PFSK-1 (cell line): ENCODE data around the gene FER.

Experiments used
- POLR2AphosphoS5 ChIP-seq: IDR thresholded peaks from 2 replicates; pipeline ENCODE4 v1.6.1; 2012; ENCODE audit warnings: low read depth, mild to moderate bottlenecking, control low read depth, low read length, moderate library complexity
- REST ChIP-seq, 2 experiments: IDR thresholded peaks; 2 replicates each; pipeline versions ENCODE4 v1.6.1 to v1.8.0; 2011 to 2012; ENCODE audit warnings: low read depth in 2 of 2, low read length in 2 of 2, control low read depth in 1 of 2, inconsistent platforms in 1 of 2, mild to moderate bottlenecking in 1 of 2, moderate library complexity in 1 of 2; ENCODE audit not compliant: insufficient read depth in 1 of 2
- TAF1 ChIP-seq: IDR thresholded peaks from 2 replicates; pipeline ENCODE4 v1.6.1; 2012; ENCODE audit warnings: low read length, control low read depth, borderline replicate concordance; ENCODE audit not compliant: insufficient read depth

DNA sequence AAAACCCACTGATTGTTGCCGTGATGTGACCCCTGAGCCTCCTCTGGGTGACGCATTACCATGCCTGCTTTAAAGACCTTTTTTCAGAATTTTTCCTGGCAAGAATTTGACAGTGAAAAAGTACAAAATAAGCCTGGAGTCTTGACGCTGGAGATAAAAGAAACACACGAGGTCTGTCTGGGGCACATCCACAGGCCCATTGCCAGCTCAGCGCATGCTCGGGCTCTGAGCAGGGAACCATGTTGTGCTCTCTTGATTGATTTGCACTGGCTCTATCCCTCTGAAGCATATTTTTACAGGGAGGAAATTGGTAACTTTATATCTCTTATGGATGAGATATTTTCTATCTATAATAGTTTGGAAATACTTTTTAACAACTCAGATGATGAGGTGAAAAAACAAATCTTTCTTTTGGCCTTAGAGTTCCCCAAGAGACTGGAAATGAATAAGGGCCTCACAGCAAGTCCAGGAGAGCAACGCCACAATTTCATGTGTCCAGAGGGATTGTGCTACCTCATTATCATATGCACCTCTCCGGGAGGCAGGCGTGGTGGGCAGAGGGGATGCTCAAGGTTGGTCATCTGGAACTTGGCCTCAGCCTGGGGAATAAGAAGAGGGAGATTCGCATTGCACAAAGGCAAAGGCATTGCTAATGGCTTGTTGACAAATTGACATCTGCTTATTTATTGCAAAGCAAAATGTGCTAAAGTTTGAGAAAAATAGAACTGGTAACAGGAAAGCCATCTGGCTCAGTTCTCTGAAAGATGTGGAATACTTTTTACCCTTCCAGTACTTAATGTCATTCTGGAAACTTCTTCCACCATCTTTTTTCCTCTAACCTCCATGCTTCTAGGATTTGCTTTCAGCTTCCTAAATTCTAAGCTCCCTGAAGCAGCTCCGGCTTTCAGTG lies 478.3 kb downstream of the FER start:
- TF ChIP-seq REST (IDR thresholded peaks at IDR 0.05; ENCODE audit: insufficient read depth in 1 of 2, low read depth in 2 of 2, low read length in 2 of 2): no peak
- TF ChIP-seq TAF1: no peak
- TF ChIP-seq POLR2AphosphoS5: no peak
